ENCODE results near the gene WSCD2. TPM values are rescaled to one million over a fixed set of nuclear protein-coding genes. Genes with fewer than 3 reads are reported as not detected.

WSCD2 gene
- total RNA-seq, 2 donors from 2014 or later, result 0.15 to 0.74 TPM

DNA sequence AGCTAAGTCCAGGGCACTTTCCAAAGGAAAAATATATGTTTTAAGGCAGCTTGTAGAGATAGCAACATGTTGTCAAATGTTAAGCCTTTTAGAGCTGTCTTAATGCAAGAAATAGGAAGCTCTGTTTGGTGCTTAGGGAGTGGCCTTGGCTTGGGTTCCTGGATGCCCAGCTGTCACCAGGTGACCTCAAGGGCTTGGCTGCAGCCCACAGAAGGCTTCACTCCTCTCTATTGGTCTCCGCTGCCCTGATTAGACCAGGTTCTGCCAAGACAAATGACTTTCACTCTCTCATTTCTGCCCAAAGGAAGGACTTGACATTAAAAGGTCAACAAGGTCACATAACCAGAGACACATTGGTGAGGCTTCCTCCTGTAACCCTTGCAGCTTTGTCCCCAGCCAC is 76.8 kb downstream of the WSCD2 start:
- intact Hi-C loops (cut with DNase I), result no loop called here
- no peaks in the 10 kb centered on the region for H3K27me3 ChIP-seq
- TF ChIP-seq, protein P1, sequence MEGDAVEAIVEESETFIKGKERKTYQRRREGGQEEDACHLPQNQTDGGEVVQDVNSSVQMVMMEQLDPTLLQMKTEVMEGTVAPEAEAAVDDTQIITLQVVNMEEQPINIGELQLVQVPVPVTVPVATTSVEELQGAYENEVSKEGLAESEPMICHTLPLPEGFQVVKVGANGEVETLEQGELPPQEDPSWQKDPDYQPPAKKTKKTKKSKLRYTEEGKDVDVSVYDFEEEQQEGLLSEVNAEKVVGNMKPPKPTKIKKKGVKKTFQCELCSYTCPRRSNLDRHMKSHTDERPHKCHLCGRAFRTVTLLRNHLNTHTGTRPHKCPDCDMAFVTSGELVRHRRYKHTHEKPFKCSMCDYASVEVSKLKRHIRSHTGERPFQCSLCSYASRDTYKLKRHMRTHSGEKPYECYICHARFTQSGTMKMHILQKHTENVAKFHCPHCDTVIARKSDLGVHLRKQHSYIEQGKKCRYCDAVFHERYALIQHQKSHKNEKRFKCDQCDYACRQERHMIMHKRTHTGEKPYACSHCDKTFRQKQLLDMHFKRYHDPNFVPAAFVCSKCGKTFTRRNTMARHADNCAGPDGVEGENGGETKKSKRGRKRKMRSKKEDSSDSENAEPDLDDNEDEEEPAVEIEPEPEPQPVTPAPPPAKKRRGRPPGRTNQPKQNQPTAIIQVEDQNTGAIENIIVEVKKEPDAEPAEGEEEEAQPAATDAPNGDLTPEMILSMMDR (IDR thresholded peaks at IDR 0.05), result no peak
- H3K9me3 ChIP-seq, result no peaks in the 10 kb centered on the region
- DNase-seq, result no peak
- no peak overlapping the region for H3K9ac ChIP-seq (ENCODE audit: low read depth in 2 of 2, low read length in 2 of 2)
- H3K4me3 ChIP-seq, result no peak overlapping the region
- H3K27ac ChIP-seq, result no peak overlapping the region
- no peaks in the 10 kb centered on the region for H3K36me3 ChIP-seq
- H3K4me1 ChIP-seq, result no peaks in the 10 kb centered on the region

- Histone ChIP-seq H3K36me3 (no peaks in the 10 kb centered on the region), H3K4me1 (no peaks in the 10 kb centered on the region), H3K9me3 (no peaks in the 10 kb centered on the region), H3K4me3 (no peak overlapping the region), H3K27ac (no peak overlapping the region), H3K9ac (ENCODE audit: low read depth in 2 of 2, low read length in 2 of 2) (no peak overlapping the region), H3K27me3 (no peaks in the 10 kb centered on the region)
- intact Hi-C loops (cut with DNase I), result no loop called here
- no peak for DNase-seq
- TF ChIP-seq, protein P1 (IDR thresholded peaks at IDR 0.05), result no peak
These were observed 79.0 kb downstream of the WSCD2 start for GRCh38 chr12:108207791-108208730.

- intact Hi-C loops (cut with DNase I), result no loop called here
These were observed 80.9 kb downstream of the WSCD2 start for GRCh38 chr12:108210001-108210400.

GRCh38 chr12:108211157-108211556 is 82.1 kb downstream of the WSCD2 start:
- Histone ChIP-seq H3K4me1 (no peaks in the 10 kb centered on the region), H3K9me3 (no peaks in the 10 kb centered on the region), H3K9ac (ENCODE audit: low read depth in 2 of 2, low read length in 2 of 2) (no peak overlapping the region), H3K36me3 (no peaks in the 10 kb centered on the region), H3K4me3 (no peak overlapping the region), H3K27ac (no peak overlapping the region), H3K27me3 (no peaks in the 10 kb centered on the region)
- DNase-seq, result no peak
- TF ChIP-seq, protein P1 (IDR thresholded peaks at IDR 0.05), result no peak
- intact Hi-C loops (cut with DNase I), result no loop called here

More at GRCh38 chr12:108210001-108210400, 80.9 kb downstream of the WSCD2 start:
- Histone ChIP-seq H3K9me3 (no peaks in the 10 kb centered on the region), H3K4me1 (no peaks in the 10 kb centered on the region), H3K36me3 (no peaks in the 10 kb centered on the region), H3K4me3 (no peak overlapping the region), H3K27ac (no peak overlapping the region), H3K9ac (ENCODE audit: low read depth in 2 of 2, low read length in 2 of 2) (no peak overlapping the region), H3K27me3 (no peaks in the 10 kb centered on the region)
- TF ChIP-seq, protein P1 (IDR thresholded peaks at IDR 0.05), result no peak
- no peak for DNase-seq

- Histone ChIP-seq H3K36me3 (no peaks in the 10 kb centered on the region), H3K27ac (no peak overlapping the region), H3K4me3 (no peak overlapping the region), H3K9ac (ENCODE audit: low read depth in 2 of 2, low read length in 2 of 2) (no peak overlapping the region), H3K27me3 (no peaks in the 10 kb centered on the region), H3K9me3 (no peaks in the 10 kb centered on the region), H3K4me1 (no peaks in the 10 kb centered on the region)
- intact Hi-C loops (cut with DNase I), result no loop called here
- no peak for DNase-seq
- TF ChIP-seq, protein P1 (IDR thresholded peaks at IDR 0.05), result no peak
These were observed 84.9 kb downstream of the WSCD2 start for GRCh38 chr12:108213871-108214445.

Measured in colonic mucosa (tissue), 4 donors.